PFSK-1 (cell line): ENCODE results near the gene TOMM20L. TPM values are rescaled to one million over a fixed set of nuclear protein-coding genes. Genes with fewer than 3 reads are reported as not detected.

Source experiments
- FOXP2 ChIP-seq: optimal IDR thresholded peaks from 2 replicates; pipeline ENCODE3; 2011; ENCODE audit warnings: borderline replicate concordance, control low read depth, inconsistent platforms; ENCODE audit not compliant: insufficient read depth; ENCODE audit errors: extremely low read length, extremely low read depth
- POLR2AphosphoS5 ChIP-seq: IDR thresholded peaks from 2 replicates; pipeline ENCODE4 v1.6.1; 2012; ENCODE audit warnings: low read depth, mild to moderate bottlenecking, control low read depth, low read length, moderate library complexity
- REST ChIP-seq, 2 experiments: IDR thresholded peaks; 2 replicates each; pipeline versions ENCODE4 v1.6.1 to v1.8.0; 2011 to 2012; ENCODE audit warnings: low read depth in 2 of 2, low read length in 2 of 2, control low read depth in 1 of 2, inconsistent platforms in 1 of 2, mild to moderate bottlenecking in 1 of 2, moderate library complexity in 1 of 2; ENCODE audit not compliant: insufficient read depth in 1 of 2
- SIN3A ChIP-seq: IDR thresholded peaks from 2 replicates; pipeline ENCODE4 v1.6.1; 2012; ENCODE audit warnings: mild to moderate bottlenecking, low read length, moderate library complexity, borderline replicate concordance; ENCODE audit not compliant: insufficient read depth
- TAF1 ChIP-seq: IDR thresholded peaks from 2 replicates; pipeline ENCODE4 v1.6.1; 2012; ENCODE audit warnings: low read length, control low read depth, borderline replicate concordance; ENCODE audit not compliant: insufficient read depth
- polyA plus RNA-seq: library from polyadenylated mRNA; unstranded; fragments of >200 nt; gene quantifications from one replicate; pipeline ENCODE4 v1.2.1, GENCODE V29; 2012; ENCODE audit warnings: low read depth, missing spikeins; ENCODE audit not compliant: insufficient read length

The TOMM20L gene
- polyA plus RNA-seq: not detected

DNA sequence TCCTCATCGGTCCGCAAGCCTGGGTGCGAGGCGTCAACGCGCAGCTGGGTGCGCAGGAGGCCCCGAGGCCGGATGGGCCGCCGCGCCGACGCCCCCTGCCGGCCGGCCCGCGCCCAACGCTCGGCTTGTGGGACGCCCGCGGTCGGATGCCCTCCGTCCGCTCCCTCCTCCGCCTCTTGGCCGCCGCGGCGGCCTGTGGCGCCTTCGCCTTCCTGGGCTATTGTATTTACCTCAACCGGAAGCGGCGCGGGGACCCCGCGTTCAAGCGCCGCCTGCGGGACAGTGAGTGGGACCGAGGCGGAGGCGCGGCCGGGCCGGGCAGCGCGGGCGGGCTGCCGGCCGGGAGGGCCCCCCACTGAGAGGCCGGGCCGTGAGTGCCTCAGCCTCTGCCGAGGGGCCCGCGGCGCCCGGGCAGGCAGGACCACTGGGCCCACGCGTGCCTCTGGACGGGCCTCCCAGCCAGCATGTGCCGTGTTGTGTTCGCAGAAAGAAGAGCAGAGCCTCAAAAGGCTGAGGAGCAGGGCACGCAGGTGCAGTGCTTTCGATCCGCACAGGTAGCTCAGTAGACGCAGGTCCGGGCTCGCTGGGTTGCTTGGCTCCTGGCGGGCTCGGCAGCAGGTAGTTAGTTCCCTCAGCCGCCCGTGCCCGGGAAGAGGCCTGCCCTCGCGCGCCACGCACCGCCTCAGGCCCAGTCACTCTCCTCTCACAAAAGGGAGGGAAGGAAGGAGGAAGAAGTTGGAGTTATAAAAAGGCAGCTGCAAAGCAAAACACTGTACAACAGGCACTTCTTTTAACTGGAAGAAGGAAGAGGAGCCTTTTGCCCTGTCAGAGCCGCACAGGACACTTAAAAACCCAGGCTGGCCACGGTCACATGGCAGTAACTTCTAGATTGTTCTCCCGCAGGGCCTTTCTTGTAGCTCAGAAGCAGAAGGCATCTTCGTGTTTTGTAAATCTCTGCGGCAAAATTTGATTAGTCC, at the start of gene TOMM20L:
Gene TOMM20L (plus strand): TSS at position 119 of the 977 bp plus-strand sequence. CDS start 28 bp downstream, at position 147.
- peak; percentile 46 for TF ChIP-seq FOXP2
- TF ChIP-seq TAF1: no peak

- TF ChIP-seq SIN3A: no peak
- no peak for TF ChIP-seq REST (IDR thresholded peaks at IDR 0.05; ENCODE audit: insufficient read depth in 1 of 2, low read depth in 2 of 2, low read length in 2 of 2)
- no peak for TF ChIP-seq TAF1
- TF ChIP-seq FOXP2: no peak
These were observed 42.0 kb upstream of the TOMM20L start for GRCh38 chr14:58353516-58354299.

- TF ChIP-seq POLR2AphosphoS5: no peak
- TF ChIP-seq REST (IDR thresholded peaks at IDR 0.05; ENCODE audit: insufficient read depth in 1 of 2, low read depth in 2 of 2, low read length in 2 of 2): no peak
- TF ChIP-seq SIN3A: no peak
- no peak for TF ChIP-seq FOXP2
- no peak for TF ChIP-seq TAF1
These were observed 40.9 kb upstream of the TOMM20L start for GRCh38 chr14:58354808-58355207.

DNA sequence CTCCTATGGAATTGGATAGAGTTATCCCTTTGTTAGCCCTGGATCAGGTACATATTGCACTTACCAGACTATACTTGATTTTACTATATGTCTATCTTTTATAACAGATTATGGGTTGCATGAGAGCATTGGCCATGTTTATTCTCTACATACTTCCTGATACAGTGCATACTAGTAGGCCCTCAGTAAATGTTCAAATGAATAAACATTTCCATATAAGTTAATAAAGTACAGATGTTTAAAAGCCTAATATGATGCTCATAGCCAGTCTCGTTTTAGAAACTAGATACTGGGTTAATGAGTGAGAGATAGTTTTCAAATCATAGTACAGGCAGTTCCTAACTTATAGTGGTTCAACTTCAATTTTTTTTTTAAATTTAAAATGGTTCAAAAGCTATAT, 39.5 kb upstream of the TOMM20L start:
- no peak for TF ChIP-seq POLR2AphosphoS5
- no peak for TF ChIP-seq REST (IDR thresholded peaks at IDR 0.05; ENCODE audit: insufficient read depth in 1 of 2, low read depth in 2 of 2, low read length in 2 of 2)
- TF ChIP-seq TAF1: no peak
- no peak for TF ChIP-seq FOXP2
- TF ChIP-seq SIN3A: no peak

- TF ChIP-seq REST (IDR thresholded peaks at IDR 0.05; ENCODE audit: insufficient read depth in 1 of 2, low read depth in 2 of 2, low read length in 2 of 2): no peak
- no peak for TF ChIP-seq TAF1
- TF ChIP-seq SIN3A: no peak
- no peak for TF ChIP-seq POLR2AphosphoS5
These were observed 32.8 kb upstream of the TOMM20L start for GRCh38 chr14:58362798-58363412.
